Natural killer cell (primary cell): Measurements from ENCODE around the gene APC2. TPM values are rescaled to one million over a fixed set of nuclear protein-coding genes. Genes with fewer than 3 reads are reported as not detected.

ENCODE experiments used
- ATAC-seq, 3 donors: fragments of 150-1000 bp in 2 of 3; fragments of 200-7000 bp in 1 of 3; cut with Tn5 transposase; 1 replicate in 1 of 3; 2 replicates in 2 of 3; pipeline ENCODE4 v1.10.0; 2021; ENCODE audit warnings: mild to moderate bottlenecking in 2 of 3, moderate library complexity in 2 of 3
- DNase-seq, 2 donors: peaks; one replicate each; pipeline versions ENCODE4 v3.0.0 to v3.0.0-alpha.2; 2013 to 2021; ENCODE audit warnings: mixed read lengths in 1 of 2
- H3K27ac ChIP-seq: one replicate; pipeline ENCODE4 v1.5.1; 2013; ENCODE audit warnings: mild to moderate bottlenecking, low read length
- H3K27me3 ChIP-seq: one replicate; pipeline ENCODE4 v1.6.1; 2013; ENCODE audit warnings: low read length; ENCODE audit not compliant: control insufficient read depth, insufficient read depth
- H3K36me3 ChIP-seq: one replicate; pipeline ENCODE4 v1.6.1; 2013; ENCODE audit warnings: low read length; ENCODE audit not compliant: control insufficient read depth, insufficient read depth
- H3K4me1 ChIP-seq: one replicate; pipeline ENCODE4 v1.6.1; 2013; ENCODE audit warnings: low read length; ENCODE audit not compliant: control insufficient read depth, insufficient read depth
- H3K4me3 ChIP-seq: one replicate; pipeline ENCODE4 v1.5.1; 2013; ENCODE audit warnings: low read length
- H3K9me3 ChIP-seq: one replicate; pipeline ENCODE4 v1.6.1; 2013; ENCODE audit warnings: low read length; ENCODE audit not compliant: control insufficient read depth, insufficient read depth
- H3K27ac Mint-ChIP-seq, 2 donors: one replicate each; pipeline ENCODE4 v1.8.0; 2022; ENCODE audit warnings: mild to moderate bottlenecking in 2 of 2, mixed read lengths in 2 of 2, moderate library complexity in 1 of 2
- H3K27me3 Mint-ChIP-seq, 2 donors: one replicate each; pipeline ENCODE4 v1.8.0; 2022; ENCODE audit warnings: low read depth in 2 of 2, mixed read lengths in 2 of 2
- H3K36me3 Mint-ChIP-seq: one replicate; pipeline ENCODE4 v1.8.0; 2022; ENCODE audit warnings: mixed read lengths
- H3K4me1 Mint-ChIP-seq, 2 donors: one replicate each; pipeline ENCODE4 v1.8.0; 2022; ENCODE audit warnings: mixed read lengths in 2 of 2
- H3K4me3 Mint-ChIP-seq: one replicate; pipeline ENCODE4 v1.8.0; 2022; ENCODE audit warnings: mild to moderate bottlenecking, moderate library complexity, mixed read lengths
- H3K9me3 Mint-ChIP-seq, 2 donors: one replicate each; pipeline ENCODE4 v1.8.0; 2022; ENCODE audit warnings: mixed read lengths in 2 of 2
- CTCF ChIP-seq: fragments of 200-600 bp; IDR thresholded peaks from one replicate; pipeline ENCODE4 v1.8.0; 2022; ENCODE audit warnings: antibody characterized with exemption
- WGBS: methylation state at CpG from one replicate; pipeline ENCODE4 v1.1.7; 2013; ENCODE audit warnings: missing lambda C conversion rate; ENCODE audit not compliant: insufficient coverage; 5-methylcytosine and 5-hydroxymethylcytosine counted together
- intact Hi-C: fragments of 100-400 bp; cut with micrococcal nuclease; formaldehyde crosslinking; loops from one replicate; pipeline ENCODE4 v1.14.2; 2022
- total RNA-seq, 4 donors: library from RNA; stranded (reverse); fragments of 120-200 nt in 1 of 4; gene quantifications; one replicate each; pipeline versions ENCODE4 v1.2.3 to v1.2.4, GENCODE V29; 2013 to 2022

APC2 gene
- total RNA-seq, 3 donors from 2014 or later (not counting 1 experiment from before 2014, with no cell fraction given), result 0.14 to 0.58 (median 0.27) TPM

- intact Hi-C loops, result no loop called here
- peaks cover 29% of the 10 kb centered on the region for H3K4me1 ChIP-seq
- 4% methylated on average over 63 of the region's 63 CpGs for WGBS
- H3K9me3 ChIP-seq, result no peaks in the 10 kb centered on the region
- DNase-seq, result peak; percentile 41 to 61
- no peak for ATAC-seq
- Mint-ChIP-seq H3K27me3 (peaks cover 28 to 30% of the 10 kb centered on the region in 2 donors), H3K4me3 (peak overlapping the region; percentile 59), H3K4me1 (peaks cover 10 to 31% of the 10 kb centered on the region in 2 donors), H3K27ac (peak overlapping the region in 1 of 2 donors; percentile 23), H3K36me3 (no peaks in the 10 kb centered on the region), H3K9me3 (no peaks in the 10 kb centered on the region)
- peaks cover 7% of the 10 kb centered on the region for H3K36me3 ChIP-seq
- no peak overlapping the region for H3K27ac ChIP-seq
- TF ChIP-seq CTCF, result no peak
- H3K27me3 ChIP-seq, result peaks cover 40% of the 10 kb centered on the region
- H3K4me3 ChIP-seq, result no peak overlapping the region
Observed at GRCh38 chr19:1446713-1447481, 3.0 kb upstream of the APC2 start.

- intact Hi-C loops, result no loop called here
- ATAC-seq, result no peak
- peak overlapping the region in 1 of 2 donors; percentile 23 for H3K27ac Mint-ChIP-seq
Observed at GRCh38 chr19:1447504-1447903, 2.4 kb upstream of the APC2 start.

GRCh38 chr19:1447944-1448343 lies 2.0 kb upstream of the APC2 start:
- peaks cover 46% of the 10 kb centered on the region for H3K27me3 ChIP-seq
- H3K9me3 Mint-ChIP-seq, result no peaks in the 10 kb centered on the region
- intact Hi-C loops, result no loop called here
- no peak overlapping the region for H3K27ac ChIP-seq
- peaks cover 10 to 31% of the 10 kb centered on the region in 2 donors for H3K4me1 Mint-ChIP-seq
- ATAC-seq (no peak), DNase-seq (no peak)
- H3K4me3 Mint-ChIP-seq, result no peak overlapping the region
- no peak for TF ChIP-seq CTCF
- H3K4me3 ChIP-seq, result no peak overlapping the region
- peaks cover 29% of the 10 kb centered on the region for H3K4me1 ChIP-seq
- H3K27me3 Mint-ChIP-seq, result peaks cover 28 to 30% of the 10 kb centered on the region in 2 donors
- H3K36me3 ChIP-seq, result no peaks in the 10 kb centered on the region
- no peaks in the 10 kb centered on the region for H3K36me3 Mint-ChIP-seq
- no peaks in the 10 kb centered on the region for H3K9me3 ChIP-seq
- WGBS, result 83% methylated on average over 9 of the region's 9 CpGs
- H3K27ac Mint-ChIP-seq, result peak overlapping the region in 1 of 2 donors; percentile 23

More at GRCh38 chr19:1447504-1447903, 2.4 kb upstream of the APC2 start:
- Histone ChIP-seq H3K4me1 (peaks cover 29% of the 10 kb centered on the region), H3K27ac (no peak overlapping the region), H3K4me3 (no peak overlapping the region), H3K36me3 (peaks cover 1% of the 10 kb centered on the region), H3K27me3 (peaks cover 43% of the 10 kb centered on the region), H3K9me3 (no peaks in the 10 kb centered on the region)
- H3K27me3 Mint-ChIP-seq, result peaks cover 28 to 30% of the 10 kb centered on the region in 2 donors
- no peaks in the 10 kb centered on the region for H3K36me3 Mint-ChIP-seq
- 24% methylated on average over 4 of the region's 4 CpGs for WGBS
- TF ChIP-seq CTCF, result no peak
- no peak for DNase-seq
- peaks cover 10 to 31% of the 10 kb centered on the region in 2 donors for H3K4me1 Mint-ChIP-seq
- H3K9me3 Mint-ChIP-seq, result no peaks in the 10 kb centered on the region
- peak overlapping the region; percentile 53 for H3K4me3 Mint-ChIP-seq
